ENCODE measurements around the gene LRP5.

DNA sequence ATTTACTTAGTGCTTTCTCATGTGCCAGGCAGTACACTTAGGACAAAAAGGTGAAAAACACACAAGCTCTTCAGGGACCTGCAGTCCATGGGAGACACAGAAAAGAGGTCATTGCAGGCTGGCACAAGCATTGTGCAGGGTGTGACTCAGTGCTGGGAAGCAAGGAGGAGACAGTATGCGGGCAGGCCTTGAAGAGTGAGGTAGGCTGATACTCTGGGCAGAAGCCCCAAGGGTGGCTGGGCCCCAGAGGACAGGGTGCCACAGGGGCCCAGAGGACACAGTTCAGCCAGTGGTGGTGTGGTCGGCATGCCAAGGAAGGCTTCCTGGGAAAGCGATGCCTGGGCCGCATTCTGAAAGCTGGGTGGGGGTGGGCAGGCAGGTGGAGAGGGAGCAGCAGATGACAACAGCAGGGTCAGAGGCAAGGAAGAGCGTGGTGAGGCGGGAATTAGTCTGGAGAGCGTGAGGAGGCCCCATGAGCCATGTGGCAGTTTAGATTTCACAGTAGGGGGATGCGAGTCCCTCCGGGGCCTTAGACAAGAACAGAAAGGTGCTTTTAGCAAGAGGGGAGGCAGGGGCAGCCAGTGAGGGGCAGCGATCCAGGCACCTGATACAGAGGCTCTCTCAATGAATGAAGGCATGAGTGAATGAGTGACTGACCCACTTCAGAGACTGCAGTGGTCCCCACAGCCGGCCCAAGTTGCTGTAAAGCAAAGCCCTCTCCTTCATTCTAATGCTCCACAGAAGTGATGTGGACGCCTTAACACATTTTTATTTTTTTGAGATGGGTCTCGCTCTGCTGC, 47.5 kb upstream of the LRP5 start:
- no peak for TF ChIP-seq POLR2A (IDR thresholded peaks at IDR 0.05)
- TF ChIP-seq, protein P1, sequence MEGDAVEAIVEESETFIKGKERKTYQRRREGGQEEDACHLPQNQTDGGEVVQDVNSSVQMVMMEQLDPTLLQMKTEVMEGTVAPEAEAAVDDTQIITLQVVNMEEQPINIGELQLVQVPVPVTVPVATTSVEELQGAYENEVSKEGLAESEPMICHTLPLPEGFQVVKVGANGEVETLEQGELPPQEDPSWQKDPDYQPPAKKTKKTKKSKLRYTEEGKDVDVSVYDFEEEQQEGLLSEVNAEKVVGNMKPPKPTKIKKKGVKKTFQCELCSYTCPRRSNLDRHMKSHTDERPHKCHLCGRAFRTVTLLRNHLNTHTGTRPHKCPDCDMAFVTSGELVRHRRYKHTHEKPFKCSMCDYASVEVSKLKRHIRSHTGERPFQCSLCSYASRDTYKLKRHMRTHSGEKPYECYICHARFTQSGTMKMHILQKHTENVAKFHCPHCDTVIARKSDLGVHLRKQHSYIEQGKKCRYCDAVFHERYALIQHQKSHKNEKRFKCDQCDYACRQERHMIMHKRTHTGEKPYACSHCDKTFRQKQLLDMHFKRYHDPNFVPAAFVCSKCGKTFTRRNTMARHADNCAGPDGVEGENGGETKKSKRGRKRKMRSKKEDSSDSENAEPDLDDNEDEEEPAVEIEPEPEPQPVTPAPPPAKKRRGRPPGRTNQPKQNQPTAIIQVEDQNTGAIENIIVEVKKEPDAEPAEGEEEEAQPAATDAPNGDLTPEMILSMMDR (IDR thresholded peaks at IDR 0.05) = no peak
